Activated CD8-positive, alpha-beta memory T cell treated with anti-CD3 and anti-CD28 coated beads, Interleukin-2, amount 10 ng/mL, durations not matched to agents 7 days and 5 days (primary cell): ENCODE data around the gene SOX10. TPM values are rescaled to one million over a fixed set of nuclear protein-coding genes. Genes with fewer than 3 reads are reported as not detected.
"Not testable (repeated sequence)": the region's sequence is repeated elsewhere in the genome, so short reads cannot be mapped to it uniquely, and the experiment has no call there.

Source experiments
- ATAC-seq: fragments of 150-1000 bp; cut with Tn5 transposase; one replicate; pipeline ENCODE4 v1.10.0; 2021; ENCODE audit warnings: moderate library complexity
- CTCF ChIA-PET: fragments of 350-600 bp; sonication (Branson Sonifier 250); formaldehyde crosslinking; loops from one replicate; lab custom pipeline; 2021; ENCODE audit warnings: antibody characterized with exemption; lab: Charles Lee
- DNase-seq: peaks from one replicate; pipeline ENCODE4 v3.0.0-alpha.2; 2020
- H3K27ac Mint-ChIP-seq: one replicate; pipeline ENCODE4 v1.8.0; 2021; ENCODE audit warnings: mild to moderate bottlenecking, mixed read lengths
- H3K27me3 Mint-ChIP-seq: one replicate; pipeline ENCODE4 v1.8.0; 2021; ENCODE audit warnings: mixed read lengths
- H3K36me3 Mint-ChIP-seq: one replicate; pipeline ENCODE4 v1.8.0; 2021; ENCODE audit warnings: mild to moderate bottlenecking, mixed read lengths
- H3K4me1 Mint-ChIP-seq: one replicate; pipeline ENCODE4 v1.8.0; 2021; ENCODE audit warnings: mixed read lengths
- H3K4me3 Mint-ChIP-seq: one replicate; pipeline ENCODE4 v1.8.0; 2021; ENCODE audit warnings: mild to moderate bottlenecking, moderate library complexity, mixed read lengths
- H3K9me3 Mint-ChIP-seq: one replicate; pipeline ENCODE4 v1.8.0; 2022; ENCODE audit warnings: low read depth, mixed read lengths
- total RNA-seq, 2 experiments: library from RNA; stranded (reverse); gene quantifications; one replicate each; pipeline ENCODE4 v1.2.3, GENCODE V29; 2021

SOX10 gene
- total RNA-seq, 2 experiments from 2014 or later: not detected

- Mint-ChIP-seq H3K4me1 (no peaks in the 10 kb centered on the region), H3K27me3 (no peaks in the 10 kb centered on the region), H3K36me3 (peaks cover 2% of the 10 kb centered on the region), H3K27ac (no peak overlapping the region), H3K4me3 (no peak overlapping the region), H3K9me3 (no peaks in the 10 kb centered on the region)
- DNase-seq (no peak), ATAC-seq (no peak)
- CTCF ChIA-PET: interaction anchor here (1.9 kb wide), 1 partner anchor 109 kb away, joined by 5 read pairs; no protein-coding TSS in a partner anchor
Observed at GRCh38 chr22:37971475-37972434, 12.6 kb downstream of the SOX10 start.

GRCh38 chr22:37970864-37971263 lies 13.5 kb downstream of the SOX10 start:
- Mint-ChIP-seq H3K27me3 (no peaks in the 10 kb centered on the region), H3K9me3 (no peaks in the 10 kb centered on the region), H3K27ac (no peak overlapping the region), H3K4me3 (no peak overlapping the region), H3K36me3 (peaks cover 2% of the 10 kb centered on the region), H3K4me1 (no peaks in the 10 kb centered on the region)
- CTCF ChIA-PET: interaction anchor here (0.7 to 1.9 kb wide), 3 partner anchors 21 to 108 kb away, joined by 3 to 5 read pairs (median 3); no protein-coding TSS in a partner anchor
- no peak for DNase-seq
- no peak for ATAC-seq

- no peaks in the 10 kb centered on the region for H3K9me3 Mint-ChIP-seq
- CTCF ChIA-PET: interaction anchor here (0.9 to 1.4 kb wide), 2 partner anchors 9 to 63 kb away, joined by 3 to 4 read pairs; no protein-coding TSS in a partner anchor
- DNase-seq: no peak
- peaks cover 1% of the 10 kb centered on the region for H3K4me1 Mint-ChIP-seq
- peaks cover 2% of the 10 kb centered on the region for H3K36me3 Mint-ChIP-seq
- no peak overlapping the region for H3K27ac Mint-ChIP-seq
- ATAC-seq: no peak
- no peaks in the 10 kb centered on the region for H3K27me3 Mint-ChIP-seq
- no peak overlapping the region for H3K4me3 Mint-ChIP-seq
Observed at GRCh38 chr22:37968452-37969251, 15.7 kb downstream of the SOX10 start.

GRCh38 chr22:37967637-37968451 lies 16.5 kb downstream of the SOX10 start:
- Mint-ChIP-seq H3K9me3 (no peaks in the 10 kb centered on the region), H3K4me1 (peaks cover 1% of the 10 kb centered on the region), H3K36me3 (peaks cover 2% of the 10 kb centered on the region), H3K27ac (no peak overlapping the region), H3K4me3 (no peak overlapping the region), H3K27me3 (no peaks in the 10 kb centered on the region)
- CTCF ChIA-PET: interaction anchor here (1.0 to 1.4 kb wide), 2 partner anchors 62 to 150 kb away, joined by 4 to 6 read pairs; no protein-coding TSS in a partner anchor
- ATAC-seq (no peak), DNase-seq (no peak)

GRCh38 chr22:37967147-37967546 lies 17.2 kb downstream of the SOX10 start:
- no peak overlapping the region for H3K27ac Mint-ChIP-seq
- no peaks in the 10 kb centered on the region for H3K9me3 Mint-ChIP-seq
- no peak for DNase-seq
- ATAC-seq: no peak
- CTCF ChIA-PET: interaction anchor here (1.0 to 3.6 kb wide), 2 partner anchors 33 to 149 kb away, joined by 6 to 15 read pairs; no protein-coding TSS in a partner anchor
- no peaks in the 10 kb centered on the region for H3K27me3 Mint-ChIP-seq
- H3K4me3 Mint-ChIP-seq: no peak overlapping the region
- H3K4me1 Mint-ChIP-seq: peaks cover 1% of the 10 kb centered on the region
- H3K36me3 Mint-ChIP-seq: peaks cover 4% of the 10 kb centered on the region

- ATAC-seq (no peak), DNase-seq (no peak)
- no peak overlapping the region for H3K27ac Mint-ChIP-seq
- H3K36me3 Mint-ChIP-seq: peaks cover 12% of the 10 kb centered on the region
- H3K9me3 Mint-ChIP-seq: no peaks in the 10 kb centered on the region
- H3K4me1 Mint-ChIP-seq: peaks cover 1% of the 10 kb centered on the region
- CTCF ChIA-PET: interaction anchor here (0.7 to 3.6 kb wide), 18 partner anchors 11 to 225 kb away, joined by 3 to 23 read pairs (median 4); partner anchors contain the start of genes C22orf23, MICALL1 and POLR2F
- H3K4me3 Mint-ChIP-seq: no peak overlapping the region
- no peaks in the 10 kb centered on the region for H3K27me3 Mint-ChIP-seq
Observed at GRCh38 chr22:37965940-37966664, 18.3 kb downstream of the SOX10 start.

- CTCF ChIA-PET: interaction anchor here (0.8 to 0.9 kb wide), 2 partner anchors 94 to 98 kb away, joined by 3 read pairs; no protein-coding TSS in a partner anchor
- DNase-seq (no peak), ATAC-seq (no peak)
- H3K9me3 Mint-ChIP-seq: no peaks in the 10 kb centered on the region
- no peak overlapping the region for H3K4me3 Mint-ChIP-seq
- H3K27ac Mint-ChIP-seq: no peak overlapping the region
- no peaks in the 10 kb centered on the region for H3K27me3 Mint-ChIP-seq
- peaks cover 8% of the 10 kb centered on the region for H3K4me1 Mint-ChIP-seq
- H3K36me3 Mint-ChIP-seq: peaks cover 37% of the 10 kb centered on the region
Observed at GRCh38 chr22:37961062-37961461, 23.3 kb downstream of the SOX10 start.

- CTCF ChIA-PET: interaction anchor here (0.7 to 1.4 kb wide), 5 partner anchors 9 to 504 kb away, joined by 3 read pairs; no protein-coding TSS in a partner anchor
- DNase-seq: no peak
- peaks cover 15% of the 10 kb centered on the region for H3K4me1 Mint-ChIP-seq
- no peak for ATAC-seq
- H3K36me3 Mint-ChIP-seq: peaks cover 37% of the 10 kb centered on the region
- no peak overlapping the region for H3K4me3 Mint-ChIP-seq
- no peaks in the 10 kb centered on the region for H3K27me3 Mint-ChIP-seq
- no peak overlapping the region for H3K27ac Mint-ChIP-seq
- no peaks in the 10 kb centered on the region for H3K9me3 Mint-ChIP-seq
Observed at GRCh38 chr22:37959231-37959825, 25.0 kb downstream of the SOX10 start.

- peaks cover 36% of the 10 kb centered on the region for H3K36me3 Mint-ChIP-seq
- peaks cover 29% of the 10 kb centered on the region for H3K4me1 Mint-ChIP-seq
- ATAC-seq (no peak), DNase-seq (no peak)
- CTCF ChIA-PET: interaction anchor here (1.7 kb wide), 1 partner anchor 94 kb away, joined by 5 read pairs; no protein-coding TSS in a partner anchor
- no peaks in the 10 kb centered on the region for H3K9me3 Mint-ChIP-seq
- no peak overlapping the region for H3K4me3 Mint-ChIP-seq
- no peak overlapping the region for H3K27ac Mint-ChIP-seq
- peaks cover under 1% of the 10 kb centered on the region for H3K27me3 Mint-ChIP-seq
Observed at GRCh38 chr22:37957232-37957631, 27.1 kb downstream of the SOX10 start.

GRCh38 chr22:37955825-37956397 lies 28.4 kb downstream of the SOX10 start:
- not testable (repeated sequence) for H3K27ac Mint-ChIP-seq, ATAC-seq, H3K4me3 Mint-ChIP-seq, H3K9me3 Mint-ChIP-seq, DNase-seq, H3K27me3 Mint-ChIP-seq
- CTCF ChIA-PET: interaction anchor here (1.4 to 3.2 kb wide), 2 partner anchors 9 to 22 kb away, joined by 5 to 23 read pairs; no protein-coding TSS in a partner anchor
- H3K4me1 Mint-ChIP-seq: peaks cover 31% of the 10 kb centered on the region
- H3K36me3 Mint-ChIP-seq: peaks cover 26% of the 10 kb centered on the region

- peaks cover 8% of the 10 kb centered on the region for H3K27me3 Mint-ChIP-seq
- CTCF ChIA-PET: interaction anchor here (0.7 to 3.2 kb wide), 11 partner anchors 10 to 347 kb away, joined by 3 to 23 read pairs (median 4); partner anchors contain the start of gene MICALL1
- no peak for ATAC-seq
Observed at GRCh38 chr22:37954686-37955085, 29.7 kb downstream of the SOX10 start.

More at GRCh38 chr22:37954686-37955085, 29.7 kb downstream of the SOX10 start:
- Mint-ChIP-seq H3K4me1 (peaks cover 31% of the 10 kb centered on the region), H3K4me3 (peak overlapping the region; percentile 90), H3K36me3 (peaks cover 24% of the 10 kb centered on the region), H3K9me3 (no peaks in the 10 kb centered on the region), H3K27ac (peak overlapping the region; percentile 13)
- DNase-seq: no peak
